Nephron progenitor cell (in vitro differentiated cells): ENCODE data around the gene PGC.
A peak's percentile ranks its signal among the peaks of the same experiment; 100 is the strongest.

ENCODE experiments used
- DNase-seq: peaks from one replicate; pipeline ENCODE4 v3.0.0; 2021
- H3K27ac Mint-ChIP-seq: 2 replicates; pipeline ENCODE4 v1.8.0; 2021; ENCODE audit warnings: mild to moderate bottlenecking, moderate library complexity, mixed read lengths
- H3K27me3 Mint-ChIP-seq: 2 replicates; pipeline ENCODE4 v1.8.0; 2021; ENCODE audit warnings: mild to moderate bottlenecking, low read depth, mixed read lengths; ENCODE audit not compliant: poor library complexity
- H3K36me3 Mint-ChIP-seq: 2 replicates; pipeline ENCODE4 v1.8.0; 2021; ENCODE audit warnings: low read depth, mixed read lengths
- H3K4me1 Mint-ChIP-seq: 2 replicates; pipeline ENCODE4 v1.8.0; 2021; ENCODE audit warnings: mixed read lengths
- H3K4me3 Mint-ChIP-seq: 2 replicates; pipeline ENCODE4 v1.8.0; 2021; ENCODE audit warnings: mild to moderate bottlenecking, moderate library complexity, mixed read lengths
- H3K9me3 Mint-ChIP-seq: 2 replicates; pipeline ENCODE4 v1.8.0; 2021; ENCODE audit warnings: mild to moderate bottlenecking, moderate library complexity, mixed read lengths
- TF ChIP-seq, protein P1 (sequence below): fragments of 200-600 bp; sonication (generic); IDR thresholded peaks from 2 replicates; pipeline ENCODE4 v1.5.0; 2021; ENCODE audit warnings: antibody characterized with exemption

Gene PGC

DNA sequence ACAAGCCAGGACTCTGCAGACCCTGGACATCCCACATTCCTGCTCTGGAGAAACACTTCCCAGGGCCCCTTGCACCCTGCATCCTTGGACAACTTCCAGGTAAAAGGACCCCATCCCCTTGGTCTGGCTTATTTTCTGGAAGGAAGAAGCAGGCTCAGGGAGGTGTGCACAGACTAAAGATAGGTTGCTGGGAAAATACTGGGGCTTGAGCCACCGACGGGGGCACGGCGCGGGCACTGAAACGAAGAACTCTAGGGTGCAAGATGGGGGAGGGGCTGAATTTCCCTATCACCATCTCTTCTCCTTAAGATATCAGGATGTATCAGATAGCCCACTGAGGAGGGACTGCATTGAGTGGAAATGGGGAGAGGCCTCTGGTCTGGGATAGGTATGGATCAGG lies 31.7 kb upstream of the PGC start:
- TF ChIP-seq, protein P1, sequence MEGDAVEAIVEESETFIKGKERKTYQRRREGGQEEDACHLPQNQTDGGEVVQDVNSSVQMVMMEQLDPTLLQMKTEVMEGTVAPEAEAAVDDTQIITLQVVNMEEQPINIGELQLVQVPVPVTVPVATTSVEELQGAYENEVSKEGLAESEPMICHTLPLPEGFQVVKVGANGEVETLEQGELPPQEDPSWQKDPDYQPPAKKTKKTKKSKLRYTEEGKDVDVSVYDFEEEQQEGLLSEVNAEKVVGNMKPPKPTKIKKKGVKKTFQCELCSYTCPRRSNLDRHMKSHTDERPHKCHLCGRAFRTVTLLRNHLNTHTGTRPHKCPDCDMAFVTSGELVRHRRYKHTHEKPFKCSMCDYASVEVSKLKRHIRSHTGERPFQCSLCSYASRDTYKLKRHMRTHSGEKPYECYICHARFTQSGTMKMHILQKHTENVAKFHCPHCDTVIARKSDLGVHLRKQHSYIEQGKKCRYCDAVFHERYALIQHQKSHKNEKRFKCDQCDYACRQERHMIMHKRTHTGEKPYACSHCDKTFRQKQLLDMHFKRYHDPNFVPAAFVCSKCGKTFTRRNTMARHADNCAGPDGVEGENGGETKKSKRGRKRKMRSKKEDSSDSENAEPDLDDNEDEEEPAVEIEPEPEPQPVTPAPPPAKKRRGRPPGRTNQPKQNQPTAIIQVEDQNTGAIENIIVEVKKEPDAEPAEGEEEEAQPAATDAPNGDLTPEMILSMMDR, result no peak
- peaks cover 6% of the 10 kb centered on the region for H3K36me3 Mint-ChIP-seq
- no peak for DNase-seq
- H3K9me3 Mint-ChIP-seq, result no peaks in the 10 kb centered on the region
- H3K27me3 Mint-ChIP-seq, result peaks cover 31% of the 10 kb centered on the region
- peak overlapping the region; percentile 95 for H3K4me3 Mint-ChIP-seq
- H3K4me1 Mint-ChIP-seq, result peaks cover 25% of the 10 kb centered on the region
- no peak overlapping the region for H3K27ac Mint-ChIP-seq

DNA sequence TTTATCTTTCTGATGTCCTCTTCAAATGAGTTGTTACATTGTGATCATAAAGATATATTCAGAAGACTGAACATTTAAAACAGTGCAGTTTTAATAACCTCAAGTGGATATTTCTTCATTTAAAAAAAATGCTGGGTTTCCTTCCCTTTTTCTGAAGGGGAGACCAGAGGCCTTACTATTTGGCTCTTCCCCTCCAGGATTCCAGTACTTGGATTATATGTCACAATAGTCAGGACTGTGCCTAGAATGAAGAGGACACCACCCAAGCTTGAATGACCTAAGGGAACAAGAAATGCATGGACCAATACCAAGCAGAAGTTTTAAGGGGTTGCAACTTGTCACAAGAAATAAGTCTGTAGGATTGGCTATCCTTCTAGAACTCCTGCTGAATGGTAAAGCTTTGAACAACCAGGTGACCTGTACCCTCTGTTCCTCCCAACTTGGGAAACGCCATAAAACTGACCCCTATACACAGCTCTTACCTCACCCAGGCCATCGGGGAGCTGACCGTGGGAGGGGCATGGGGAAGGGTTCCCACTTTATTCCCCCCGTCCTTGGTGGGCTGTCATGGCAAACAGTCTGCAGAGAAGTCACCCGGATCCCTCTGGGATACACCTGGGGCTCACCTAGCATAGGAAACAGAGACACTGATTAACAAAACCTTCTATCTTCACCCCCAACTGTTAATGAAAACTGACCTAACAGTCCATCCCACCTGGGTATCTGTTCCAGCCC lies 30.5 kb upstream of the PGC start:
- peaks cover 7% of the 10 kb centered on the region for H3K36me3 Mint-ChIP-seq
- no peaks in the 10 kb centered on the region for H3K9me3 Mint-ChIP-seq
- no peak for DNase-seq
- H3K4me3 Mint-ChIP-seq, result peak overlapping the region; percentile 95
- peaks cover 24% of the 10 kb centered on the region for H3K27me3 Mint-ChIP-seq
- H3K27ac Mint-ChIP-seq, result no peak overlapping the region
- H3K4me1 Mint-ChIP-seq, result peaks cover 25% of the 10 kb centered on the region
- TF ChIP-seq, protein P1, result no peak

DNA sequence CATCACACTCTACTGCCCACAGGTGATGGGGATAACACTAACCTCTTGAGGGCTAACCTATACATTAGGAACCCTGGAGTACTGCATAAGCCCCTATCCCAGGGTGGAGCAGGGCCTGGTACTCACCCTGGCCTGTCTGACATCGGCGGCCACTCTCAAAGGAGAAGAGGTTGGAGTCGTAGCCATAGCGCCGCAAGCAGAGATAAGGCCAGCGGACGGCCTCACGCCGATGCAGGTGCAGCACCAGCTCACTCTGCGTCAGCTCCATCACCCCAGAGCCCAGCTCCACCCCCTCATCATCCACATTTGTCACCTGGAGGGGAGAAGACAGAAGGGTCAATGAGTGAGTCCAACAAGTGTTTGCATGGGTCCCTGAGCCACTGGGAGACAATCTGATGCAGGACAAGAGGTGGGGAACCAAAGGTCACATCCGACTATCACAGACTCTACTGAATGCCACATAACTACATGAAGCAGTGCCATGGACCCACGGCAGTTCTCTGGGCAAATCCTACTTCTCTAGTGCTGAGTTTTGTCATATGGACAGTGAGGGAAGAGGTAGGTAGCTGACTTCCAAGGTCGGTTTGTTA lies 28.2 kb upstream of the PGC start:
- H3K4me3 Mint-ChIP-seq, result no peak overlapping the region
- H3K27me3 Mint-ChIP-seq, result peaks cover 11% of the 10 kb centered on the region
- TF ChIP-seq, protein P1, result no peak
- no peaks in the 10 kb centered on the region for H3K9me3 Mint-ChIP-seq
- H3K36me3 Mint-ChIP-seq, result peaks cover 18% of the 10 kb centered on the region
- DNase-seq, result no peak
- peaks cover 14% of the 10 kb centered on the region for H3K4me1 Mint-ChIP-seq
- H3K27ac Mint-ChIP-seq, result no peak overlapping the region

DNA sequence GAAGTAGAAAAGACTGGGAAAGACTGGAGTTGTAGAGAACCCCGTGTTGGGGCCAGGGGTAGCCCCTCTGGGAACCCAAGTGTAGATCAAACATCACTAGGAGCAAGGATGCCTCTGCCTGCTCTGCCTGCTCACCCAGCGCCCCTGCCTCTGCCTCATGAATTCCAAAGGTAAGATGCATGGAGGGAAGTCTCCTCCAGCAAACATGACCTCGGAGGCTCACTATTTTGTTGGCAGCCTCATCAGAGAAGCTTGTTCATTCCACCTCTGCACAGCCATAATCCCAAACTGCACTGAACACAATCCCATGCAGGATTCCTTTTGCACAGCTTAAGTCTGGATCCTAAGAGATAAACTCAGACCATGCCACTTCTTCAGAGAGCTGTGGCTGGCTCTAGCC lies 27.6 kb upstream of the PGC start:
- Mint-ChIP-seq H3K4me1 (peaks cover 14% of the 10 kb centered on the region), H3K27me3 (peaks cover 11% of the 10 kb centered on the region), H3K36me3 (peaks cover 24% of the 10 kb centered on the region), H3K4me3 (no peak overlapping the region), H3K9me3 (no peaks in the 10 kb centered on the region), H3K27ac (no peak overlapping the region)
- DNase-seq, result no peak
- TF ChIP-seq, protein P1, result no peak

DNA sequence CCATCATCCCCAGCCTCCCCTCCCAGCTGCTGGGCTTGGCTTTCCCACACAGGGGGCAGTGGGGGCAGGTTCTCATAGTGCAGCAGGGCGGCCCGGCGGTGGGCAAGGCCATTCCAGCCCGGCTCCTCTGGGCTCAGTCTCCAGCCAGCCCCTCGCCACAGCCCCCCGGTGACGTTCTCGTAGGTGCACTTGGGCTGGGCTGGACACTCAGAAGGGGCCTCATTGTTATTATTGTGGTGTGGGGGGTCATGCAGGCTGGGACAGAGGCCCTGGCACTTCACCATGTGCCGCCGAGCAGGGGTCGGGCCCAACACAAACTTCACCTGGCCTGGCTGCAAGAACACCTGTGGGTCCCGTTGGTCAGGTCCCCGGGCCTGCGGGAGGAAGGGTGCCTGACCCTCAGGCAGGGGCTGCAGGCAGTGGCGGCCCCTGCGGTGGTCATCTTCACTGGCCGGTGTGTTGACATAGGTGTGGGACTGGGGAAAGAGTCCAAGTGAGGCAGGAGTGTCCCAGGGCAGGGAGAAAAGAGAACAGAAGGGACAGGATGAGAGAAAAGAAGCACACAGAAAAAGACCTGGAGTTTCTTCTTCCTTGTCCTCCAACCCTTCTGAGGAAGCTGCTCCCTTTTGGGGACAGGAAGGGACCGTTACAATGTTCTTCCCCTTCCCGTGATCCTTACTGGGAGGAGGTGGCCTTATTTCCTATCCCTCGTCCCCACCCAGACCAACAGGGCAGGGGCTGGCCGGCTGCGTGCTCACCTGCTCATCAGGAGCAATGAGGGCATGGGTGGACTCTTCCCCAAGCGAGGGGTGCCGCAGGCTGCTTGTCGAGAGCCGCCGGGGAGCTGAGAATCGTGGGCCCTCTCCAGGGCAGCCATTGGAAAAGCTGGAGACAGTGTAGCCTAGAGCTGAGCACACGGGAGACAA lies 24.1 kb upstream of the PGC start:
- Mint-ChIP-seq H3K36me3 (peaks cover 24% of the 10 kb centered on the region), H3K27ac (no peak overlapping the region), H3K9me3 (no peaks in the 10 kb centered on the region), H3K4me3 (no peak overlapping the region), H3K27me3 (peaks cover 8% of the 10 kb centered on the region), H3K4me1 (peaks cover 30% of the 10 kb centered on the region)
- DNase-seq, result no peak
- TF ChIP-seq, protein P1, result no peak
